OCI-LY1 (cell line): ENCODE data around the gene FAXDC2.

Source experiments
- H2AFZ ChIP-seq: fragments of 200-600 bp; sonication (generic), shearing (Covaris generic); 2 replicates; pipeline ENCODE4 v1.6.0; 2014; ENCODE audit warnings: antibody characterized with exemption, mild to moderate bottlenecking, low read length
- H3F3A ChIP-seq: fragments of 200-600 bp; sonication (generic), shearing (Covaris generic); 2 replicates; pipeline ENCODE4 v1.6.0; 2014; ENCODE audit warnings: mild to moderate bottlenecking, antibody characterized with exemption, low read length, moderate library complexity; ENCODE audit not compliant: insufficient read depth
- H3K27ac ChIP-seq: fragments of 200-600 bp; sonication (generic); 2 replicates; pipeline ENCODE4 v1.5.1; 2014; ENCODE audit warnings: low read length, mixed run types, mild to moderate bottlenecking, low read depth; ENCODE audit not compliant: poor library complexity, severe bottlenecking
- H3K27me3 ChIP-seq: fragments of 200-600 bp; sonication (generic); 2 replicates; pipeline ENCODE4 v1.6.0; 2014; ENCODE audit warnings: antibody characterized with exemption, mild to moderate bottlenecking, low read length, moderate library complexity; ENCODE audit not compliant: insufficient read depth
- H3K36me3 ChIP-seq: fragments of 200-600 bp; sonication (generic); 2 replicates; pipeline ENCODE4 v1.6.1; 2014; ENCODE audit warnings: mild to moderate bottlenecking, antibody characterized with exemption, low read length, moderate library complexity, mixed read lengths; ENCODE audit not compliant: insufficient read depth
- H3K4me1 ChIP-seq: fragments of 200-600 bp; sonication (generic); 2 replicates; pipeline ENCODE4 v1.5.1; 2014; ENCODE audit warnings: mild to moderate bottlenecking, low read length, moderate library complexity; ENCODE audit not compliant: insufficient read depth, severe bottlenecking
- H3K4me2 ChIP-seq: fragments of 200-600 bp; sonication (generic), shearing (Covaris generic); 2 replicates; pipeline ENCODE4 v1.6.1; 2014; ENCODE audit warnings: low read length
- H3K4me3 ChIP-seq: fragments of 200-600 bp; sonication (generic); 2 replicates; pipeline ENCODE4 v1.5.1; 2014; ENCODE audit warnings: low read length, low read depth, mild to moderate bottlenecking, mixed read lengths; ENCODE audit not compliant: poor library complexity, severe bottlenecking
- H3K79me2 ChIP-seq: fragments of 200-600 bp; shearing (Covaris generic); 2 replicates; pipeline ENCODE4 v1.6.1; 2016; ENCODE audit warnings: mixed run types, low read length, mixed read lengths; ENCODE audit not compliant: insufficient read depth
- H3K9ac ChIP-seq: fragments of 200-600 bp; sonication (generic), shearing (Covaris generic); 2 replicates; pipeline ENCODE4 v1.6.1; 2014; ENCODE audit warnings: mild to moderate bottlenecking, low read length, mixed read lengths
- H3K9me2 ChIP-seq: fragments of 200-600 bp; sonication (generic), shearing (Covaris generic); 2 replicates; pipeline ENCODE4 v1.6.1; 2014; ENCODE audit warnings: low read depth, mild to moderate bottlenecking, low read length, mixed read lengths
- H3K9me3 ChIP-seq: fragments of 200-600 bp; shearing (Covaris generic); 2 replicates; pipeline ENCODE4 v1.6.1; 2014; ENCODE audit warnings: low read length, mixed read lengths
- H4K20me1 ChIP-seq: fragments of 200-600 bp; sonication (generic), shearing (Covaris generic); 2 replicates; pipeline ENCODE4 v1.6.0; 2016; ENCODE audit warnings: mild to moderate bottlenecking, low read length; ENCODE audit not compliant: insufficient read depth
- EZH2 ChIP-seq: fragments of 200-600 bp; sonication (generic), shearing (Covaris generic); IDR thresholded peaks from 2 replicates; pipeline ENCODE4 v1.8.0; 2017; ENCODE audit warnings: borderline replicate concordance, mixed run types, mild to moderate bottlenecking, antibody characterized with exemption, low read length, moderate library complexity, mixed read lengths
- TF ChIP-seq, protein P1 (sequence below): fragments of 200-600 bp; sonication (generic), shearing (Covaris generic); IDR thresholded peaks from 2 replicates; pipeline ENCODE4 v1.5.1; 2017; ENCODE audit warnings: mild to moderate bottlenecking, antibody characterized with exemption, low read length, moderate library complexity, mixed read lengths

FAXDC2 gene

GRCh38 chr5:154865466-154866184, 15.2 kb upstream of the FAXDC2 start:
- no peak overlapping the region for H3K4me3 ChIP-seq
- no peaks in the 10 kb centered on the region for H3F3A ChIP-seq
- H3K9ac ChIP-seq: no peak overlapping the region
- peaks cover 18% of the 10 kb centered on the region for H3K4me1 ChIP-seq
- peaks cover 77% of the 10 kb centered on the region for H3K36me3 ChIP-seq
- H3K79me2 ChIP-seq: peaks cover 35% of the 10 kb centered on the region
- H3K27me3 ChIP-seq: no peaks in the 10 kb centered on the region
- no peaks in the 10 kb centered on the region for H3K9me2 ChIP-seq
- no peak overlapping the region for H3K27ac ChIP-seq
- no peaks in the 10 kb centered on the region for H3K9me3 ChIP-seq
- no peaks in the 10 kb centered on the region for H4K20me1 ChIP-seq
- H2AFZ ChIP-seq: no peak overlapping the region
- no peak for TF ChIP-seq EZH2
- TF ChIP-seq, protein P1, sequence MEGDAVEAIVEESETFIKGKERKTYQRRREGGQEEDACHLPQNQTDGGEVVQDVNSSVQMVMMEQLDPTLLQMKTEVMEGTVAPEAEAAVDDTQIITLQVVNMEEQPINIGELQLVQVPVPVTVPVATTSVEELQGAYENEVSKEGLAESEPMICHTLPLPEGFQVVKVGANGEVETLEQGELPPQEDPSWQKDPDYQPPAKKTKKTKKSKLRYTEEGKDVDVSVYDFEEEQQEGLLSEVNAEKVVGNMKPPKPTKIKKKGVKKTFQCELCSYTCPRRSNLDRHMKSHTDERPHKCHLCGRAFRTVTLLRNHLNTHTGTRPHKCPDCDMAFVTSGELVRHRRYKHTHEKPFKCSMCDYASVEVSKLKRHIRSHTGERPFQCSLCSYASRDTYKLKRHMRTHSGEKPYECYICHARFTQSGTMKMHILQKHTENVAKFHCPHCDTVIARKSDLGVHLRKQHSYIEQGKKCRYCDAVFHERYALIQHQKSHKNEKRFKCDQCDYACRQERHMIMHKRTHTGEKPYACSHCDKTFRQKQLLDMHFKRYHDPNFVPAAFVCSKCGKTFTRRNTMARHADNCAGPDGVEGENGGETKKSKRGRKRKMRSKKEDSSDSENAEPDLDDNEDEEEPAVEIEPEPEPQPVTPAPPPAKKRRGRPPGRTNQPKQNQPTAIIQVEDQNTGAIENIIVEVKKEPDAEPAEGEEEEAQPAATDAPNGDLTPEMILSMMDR: no peak
- no peak overlapping the region for H3K4me2 ChIP-seq

DNA sequence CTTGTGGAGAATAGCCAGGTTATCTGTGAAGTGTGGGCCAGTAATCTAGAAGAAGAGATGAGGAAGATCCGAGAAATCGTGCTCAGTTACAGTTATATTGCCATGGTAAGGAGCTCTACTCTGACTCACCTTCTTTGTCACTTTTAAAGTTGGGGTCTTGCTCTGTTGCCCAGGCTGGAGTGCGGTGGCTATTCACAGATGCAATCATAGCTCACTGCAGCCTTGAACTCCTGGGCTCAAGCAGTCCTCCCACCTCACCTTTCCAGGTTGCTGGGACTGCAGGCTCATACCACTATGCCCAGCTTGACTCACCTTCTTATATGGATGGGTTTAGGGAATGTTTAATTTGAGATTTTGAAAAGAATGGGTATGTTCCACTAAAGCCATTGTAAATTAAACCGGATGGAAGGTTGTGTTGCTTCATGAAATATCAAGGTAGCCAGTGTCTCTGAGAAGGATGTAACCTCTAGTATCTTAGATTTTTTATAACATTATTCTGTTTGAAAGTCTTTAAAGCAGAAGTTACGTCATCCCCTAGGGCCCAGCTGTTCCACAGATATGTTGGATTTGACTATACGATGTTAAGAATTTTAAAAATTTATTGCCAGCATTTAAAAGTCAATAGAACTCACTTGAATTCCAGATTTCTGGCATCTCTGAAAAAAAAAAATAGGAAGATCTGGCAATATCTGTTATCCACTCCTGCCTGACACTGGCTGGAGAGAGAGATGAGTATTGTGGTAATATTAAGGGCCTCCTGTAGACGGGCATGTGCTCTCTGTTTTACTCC, 13.1 kb upstream of the FAXDC2 start:
- H2AFZ ChIP-seq: no peak overlapping the region
- no peaks in the 10 kb centered on the region for H3K27me3 ChIP-seq
- peaks cover 62% of the 10 kb centered on the region for H3K36me3 ChIP-seq
- H3K4me3 ChIP-seq: no peak overlapping the region
- H3K9me2 ChIP-seq: no peaks in the 10 kb centered on the region
- H3F3A ChIP-seq: no peaks in the 10 kb centered on the region
- no peak for TF ChIP-seq EZH2
- TF ChIP-seq, protein P1: no peak
- no peak overlapping the region for H3K9ac ChIP-seq
- H3K4me1 ChIP-seq: peaks cover 27% of the 10 kb centered on the region
- H4K20me1 ChIP-seq: no peaks in the 10 kb centered on the region
- H3K9me3 ChIP-seq: no peaks in the 10 kb centered on the region
- peaks cover 54% of the 10 kb centered on the region for H3K79me2 ChIP-seq
- no peak overlapping the region for H3K4me2 ChIP-seq
- H3K27ac ChIP-seq: no peak overlapping the region

GRCh38 chr5:154862766-154863165, 12.4 kb upstream of the FAXDC2 start:
- Histone ChIP-seq H3F3A (no peaks in the 10 kb centered on the region), H3K27ac (no peak overlapping the region), H4K20me1 (no peaks in the 10 kb centered on the region), H3K4me3 (no peak overlapping the region), H3K9ac (no peak overlapping the region), H3K79me2 (peaks cover 54% of the 10 kb centered on the region), H3K36me3 (peaks cover 60% of the 10 kb centered on the region), H3K4me2 (no peak overlapping the region), H3K27me3 (no peaks in the 10 kb centered on the region), H3K4me1 (peaks cover 27% of the 10 kb centered on the region), H3K9me3 (no peaks in the 10 kb centered on the region), H2AFZ (no peak overlapping the region), H3K9me2 (no peaks in the 10 kb centered on the region)
- TF ChIP-seq EZH2: no peak
- TF ChIP-seq, protein P1: no peak
